ENCODE measurements around the gene DUOX1. TPM values are rescaled to one million over a fixed set of nuclear protein-coding genes. Genes with fewer than 3 reads are reported as not detected.

Gene DUOX1
- total and polyA plus RNA-seq, 2 donors (not counting 1 experiment from before 2014, with no cell fraction given): 0.27 TPM; not detected in 1

- H3K4me3 ChIP-seq (ENCODE audit: control extremely low read depth in 1 of 5, extremely low read depth in 1 of 5, insufficient read depth in 1 of 5, low read depth in 2 of 5, low read length in 4 of 5): no peak overlapping the region
- no peak overlapping the region for H3K4me3 Mint-ChIP-seq
- POLR2A ChIA-PET: no interaction called here
- no peaks in the 10 kb centered on the region for H3K36me3 ChIP-seq (replicated peaks in 1 of 2; ENCODE audit: control extremely low read depth in 1 of 2, control insufficient read depth in 1 of 2, extremely low read depth in 1 of 2, insufficient read depth in 2 of 2, low read length in 1 of 2)
- no peak for TF ChIP-seq EZH2 (IDR thresholded peaks at IDR 0.05; ENCODE audit: borderline replicate concordance, insufficient read depth, low read depth, low read length, poor library complexity, severe bottlenecking)
- no peak for TF ChIP-seq CTCF (IDR thresholded peaks at IDR 0.05)
- H3K4me1 ChIP-seq (ENCODE audit: control insufficient read depth in 2 of 2, insufficient read depth in 2 of 2, low read length in 2 of 2): peaks cover 0 to under 1% of the 10 kb centered on the region in 2 donors
- no peak overlapping the region for H3K27ac Mint-ChIP-seq
- peaks cover 59% of the 10 kb centered on the region for H3K27me3 Mint-ChIP-seq
- CTCF ChIA-PET: interaction anchor here (0.6 to 1.4 kb wide), 5 partner anchors 9 to 461 kb away, joined by 3 to 5 read pairs (median 4); no protein-coding TSS in a partner anchor
- peaks cover 3% of the 10 kb centered on the region for H3K4me1 Mint-ChIP-seq
- H2AFZ ChIP-seq (ENCODE audit: insufficient read depth, low read depth, low read length, poor library complexity, severe bottlenecking): no peak overlapping the region
- intact Hi-C loops (cut with micrococcal nuclease): no loop called here
- peaks cover 0 to 44% (median 16%) of the 10 kb centered on the region in 4 experiments for H3K27me3 ChIP-seq (replicated peaks in 1 of 4; ENCODE audit: control extremely low read depth in 1 of 4, control insufficient read depth in 3 of 4, insufficient read depth in 4 of 4, low read length in 3 of 4)
- no peaks in the 10 kb centered on the region for H3K9me3 Mint-ChIP-seq (ENCODE audit: insufficient read depth)
- H3K4me2 ChIP-seq (replicated peaks; ENCODE audit: low read depth, low read length, poor library complexity, severe bottlenecking): no peak overlapping the region
- H3K9me3 ChIP-seq (ENCODE audit: control extremely low read depth in 1 of 3, control insufficient read depth in 2 of 3, insufficient read depth in 1 of 3, low read length in 2 of 3): no peaks in the 10 kb centered on the region
- ATAC-seq (ENCODE audit: low read depth) (no peak), DNase-seq (no peak)
- H3K9ac ChIP-seq (ENCODE audit: low read length): no peak overlapping the region
- no peaks in the 10 kb centered on the region for H3K79me2 ChIP-seq (ENCODE audit: control insufficient read depth, insufficient read depth, low read length)
- no peaks in the 10 kb centered on the region for H4K20me1 ChIP-seq (ENCODE audit: control insufficient read depth, insufficient read depth, low read length, poor library complexity, severe bottlenecking)
- no peak overlapping the region for H3K27ac ChIP-seq (ENCODE audit: low read length in 2 of 2)
Observed at GRCh38 chr15:45123397-45123796, 6.4 kb upstream of the DUOX1 start.

DNA sequence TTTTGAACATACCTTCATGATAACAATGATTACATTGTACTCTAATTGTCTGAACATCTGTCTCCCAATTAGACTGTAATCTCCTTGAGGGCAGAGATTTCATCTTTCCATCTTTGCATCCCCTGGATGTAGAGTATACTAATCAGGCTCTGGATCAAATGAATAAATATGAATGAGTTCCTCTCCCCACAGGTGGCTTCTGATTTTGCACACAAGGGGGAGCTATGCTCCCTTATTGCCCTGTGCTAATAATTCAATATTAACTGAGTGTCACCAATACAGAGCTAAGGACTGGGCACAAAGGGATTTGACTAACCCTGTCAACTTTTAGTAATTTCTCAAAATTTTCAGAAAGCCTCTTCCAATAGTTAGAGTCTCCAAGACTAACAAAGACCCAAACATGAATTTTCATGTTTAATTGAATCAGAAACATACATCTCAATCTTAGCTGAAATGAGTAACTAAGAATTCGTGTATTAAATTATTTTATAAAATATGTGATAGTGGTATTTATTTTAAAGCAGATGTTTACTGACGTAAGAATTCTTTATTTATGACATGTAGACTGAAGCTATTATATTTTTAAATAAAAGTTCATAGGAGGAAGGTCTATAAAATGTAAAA lies 3.1 kb upstream of the DUOX1 start:
- DNase-seq (peak; percentile 70), ATAC-seq (ENCODE audit: low read depth) (peak; percentile 59)
- Mint-ChIP-seq H3K4me3 (no peak overlapping the region), H3K27ac (no peak overlapping the region), H3K4me1 (peaks cover 8% of the 10 kb centered on the region), H3K27me3 (peaks cover 60% of the 10 kb centered on the region), H3K9me3 (ENCODE audit: insufficient read depth) (no peaks in the 10 kb centered on the region)
- H3K4me3 ChIP-seq (ENCODE audit: control extremely low read depth in 1 of 5, extremely low read depth in 1 of 5, insufficient read depth in 1 of 5, low read depth in 2 of 5, low read length in 4 of 5): no peak overlapping the region
- no peaks in the 10 kb centered on the region for H3K79me2 ChIP-seq (ENCODE audit: control insufficient read depth, insufficient read depth, low read length)
- H3K36me3 ChIP-seq (replicated peaks in 1 of 2; ENCODE audit: control extremely low read depth in 1 of 2, control insufficient read depth in 1 of 2, extremely low read depth in 1 of 2, insufficient read depth in 2 of 2, low read length in 1 of 2): no peaks in the 10 kb centered on the region
- no peak overlapping the region for H2AFZ ChIP-seq (ENCODE audit: insufficient read depth, low read depth, low read length, poor library complexity, severe bottlenecking)
- peaks cover 0 to 5% (median 0%) of the 10 kb centered on the region in 3 donors for H3K9me3 ChIP-seq (ENCODE audit: control extremely low read depth in 1 of 3, control insufficient read depth in 2 of 3, insufficient read depth in 1 of 3, low read length in 2 of 3)
- peaks cover 0 to 55% (median 28%) of the 10 kb centered on the region in 4 experiments for H3K27me3 ChIP-seq (replicated peaks in 1 of 4; ENCODE audit: control extremely low read depth in 1 of 4, control insufficient read depth in 3 of 4, insufficient read depth in 4 of 4, low read length in 3 of 4)
- H3K27ac ChIP-seq (ENCODE audit: low read length in 2 of 2): no peak overlapping the region
- ChIA-PET CTCF (interaction anchor here (0.6 to 3.5 kb wide), 29 partner anchors 8 to 487 kb away, joined by 3 to 32 read pairs (median 4); partner anchors contain the start of genes DUOX2, DUOXA2 and SHF), POLR2A (no interaction called here)
- H3K4me1 ChIP-seq (ENCODE audit: control insufficient read depth in 2 of 2, insufficient read depth in 2 of 2, low read length in 2 of 2): peaks cover 15 to 22% of the 10 kb centered on the region in 2 donors
- no peak overlapping the region for H3K4me2 ChIP-seq (replicated peaks; ENCODE audit: low read depth, low read length, poor library complexity, severe bottlenecking)
- no peaks in the 10 kb centered on the region for H4K20me1 ChIP-seq (ENCODE audit: control insufficient read depth, insufficient read depth, low read length, poor library complexity, severe bottlenecking)
- intact Hi-C loops (cut with micrococcal nuclease): loop anchor here (1.0 kb wide), 3 partner anchors 41 to 332 kb away; a partner anchor contains a TSS
- no peak overlapping the region for H3K9ac ChIP-seq (ENCODE audit: low read length)
- TF ChIP-seq CTCF (IDR thresholded peaks at IDR 0.05): peak; percentile 93
- TF ChIP-seq EZH2 (IDR thresholded peaks at IDR 0.05; ENCODE audit: borderline replicate concordance, insufficient read depth, low read depth, low read length, poor library complexity, severe bottlenecking): no peak
- no CpG with 5 or more reads among the region's 2 CpGs for WGBS (ENCODE audit: insufficient coverage)
